ENCODE data around the gene CMC2. TPM values are rescaled to one million over a fixed set of nuclear protein-coding genes. Genes with fewer than 3 reads are reported as not detected.

The CMC2 gene
- total and polyA plus RNA-seq, 9 of the 15 experiments (the other 6 are each of a cell fraction or from before 2014, with no cell fraction given) = 122 to 501 (median 172) TPM

DNA sequence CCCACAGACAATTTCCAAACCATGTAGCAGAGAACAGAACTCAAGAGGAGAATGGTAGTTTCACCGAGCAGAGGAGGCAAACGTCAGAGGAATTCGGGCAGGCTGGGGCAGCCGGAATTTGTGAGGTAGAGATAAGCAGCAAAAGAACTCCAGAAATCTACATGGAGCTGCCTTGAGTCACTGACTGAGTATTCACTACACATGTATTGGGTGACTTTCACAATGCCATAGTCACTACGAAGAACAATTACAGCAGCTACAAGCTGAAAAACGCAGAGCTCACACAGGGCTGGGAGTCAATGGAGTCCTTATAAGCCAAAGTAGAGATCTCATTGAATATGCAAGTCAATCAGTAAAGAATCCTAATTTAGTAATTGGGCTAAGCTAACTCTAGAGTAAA lies 13.4 kb downstream of the CMC2 start (continued):
- TF ChIP-seq, protein P1, sequence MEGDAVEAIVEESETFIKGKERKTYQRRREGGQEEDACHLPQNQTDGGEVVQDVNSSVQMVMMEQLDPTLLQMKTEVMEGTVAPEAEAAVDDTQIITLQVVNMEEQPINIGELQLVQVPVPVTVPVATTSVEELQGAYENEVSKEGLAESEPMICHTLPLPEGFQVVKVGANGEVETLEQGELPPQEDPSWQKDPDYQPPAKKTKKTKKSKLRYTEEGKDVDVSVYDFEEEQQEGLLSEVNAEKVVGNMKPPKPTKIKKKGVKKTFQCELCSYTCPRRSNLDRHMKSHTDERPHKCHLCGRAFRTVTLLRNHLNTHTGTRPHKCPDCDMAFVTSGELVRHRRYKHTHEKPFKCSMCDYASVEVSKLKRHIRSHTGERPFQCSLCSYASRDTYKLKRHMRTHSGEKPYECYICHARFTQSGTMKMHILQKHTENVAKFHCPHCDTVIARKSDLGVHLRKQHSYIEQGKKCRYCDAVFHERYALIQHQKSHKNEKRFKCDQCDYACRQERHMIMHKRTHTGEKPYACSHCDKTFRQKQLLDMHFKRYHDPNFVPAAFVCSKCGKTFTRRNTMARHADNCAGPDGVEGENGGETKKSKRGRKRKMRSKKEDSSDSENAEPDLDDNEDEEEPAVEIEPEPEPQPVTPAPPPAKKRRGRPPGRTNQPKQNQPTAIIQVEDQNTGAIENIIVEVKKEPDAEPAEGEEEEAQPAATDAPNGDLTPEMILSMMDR (IDR thresholded peaks at IDR 0.05 in 2 of 3, conservative IDR thresholded peaks at IDR 0.05 in 1 of 3; ENCODE audit: insufficient read depth in 2 of 3, low read depth in 1 of 3, low read length in 3 of 3) = no peak
- TF ChIP-seq ZBTB8A (IDR thresholded peaks at IDR 0.05; ENCODE audit: partially characterized antibody) (no peak), ZNF584 (CRISPR knock-in tag; IDR thresholded peaks at IDR 0.05; ENCODE audit: low read depth) (no peak), ERF (CRISPR knock-in tag; IDR thresholded peaks at IDR 0.05) (no peak), TBP (optimal IDR thresholded peaks at IDR 0.05; ENCODE audit: low read depth, low read length) (no peak), NR2F6 (CRISPR knock-in tag; IDR thresholded peaks at IDR 0.05) (no peak), MCM5 (IDR thresholded peaks at IDR 0.05; ENCODE audit: low read depth) (no peak), CSDE1 (IDR thresholded peaks at IDR 0.05) (no peak), SMC3 (conservative IDR thresholded peaks at IDR 0.05; ENCODE audit: insufficient read depth, low read depth, low read length) (no peak), ADNP (tag; IDR thresholded peaks at IDR 0.05) (no peak), ZNF274 (IDR thresholded peaks at IDR 0.05; ENCODE audit: borderline replicate concordance, low read depth, low read length) (no peak), RAD21 (CRISPR knock-in tag; conservative IDR thresholded peaks at IDR 0.05 in 1 of 2, IDR thresholded peaks at IDR 0.05 in 1 of 2) (no peak), ZNF384 (IDR thresholded peaks at IDR 0.05; ENCODE audit: low read depth, low read length) (no peak), SMAD2 (IDR thresholded peaks at IDR 0.05; ENCODE audit: low read depth, low read length) (no peak)
- TF ChIP-seq, protein P2, sequence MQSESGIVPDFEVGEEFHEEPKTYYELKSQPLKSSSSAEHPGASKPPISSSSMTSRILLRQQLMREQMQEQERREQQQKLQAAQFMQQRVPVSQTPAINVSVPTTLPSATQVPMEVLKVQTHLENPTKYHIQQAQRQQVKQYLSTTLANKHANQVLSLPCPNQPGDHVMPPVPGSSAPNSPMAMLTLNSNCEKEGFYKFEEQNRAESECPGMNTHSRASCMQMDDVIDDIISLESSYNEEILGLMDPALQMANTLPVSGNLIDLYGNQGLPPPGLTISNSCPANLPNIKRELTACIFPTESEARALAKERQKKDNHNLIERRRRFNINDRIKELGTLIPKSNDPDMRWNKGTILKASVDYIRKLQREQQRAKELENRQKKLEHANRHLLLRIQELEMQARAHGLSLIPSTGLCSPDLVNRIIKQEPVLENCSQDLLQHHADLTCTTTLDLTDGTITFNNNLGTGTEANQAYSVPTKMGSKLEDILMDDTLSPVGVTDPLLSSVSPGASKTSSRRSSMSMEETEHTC (IDR thresholded peaks at IDR 0.05) = no peak
- TF ChIP-seq, protein P3, sequence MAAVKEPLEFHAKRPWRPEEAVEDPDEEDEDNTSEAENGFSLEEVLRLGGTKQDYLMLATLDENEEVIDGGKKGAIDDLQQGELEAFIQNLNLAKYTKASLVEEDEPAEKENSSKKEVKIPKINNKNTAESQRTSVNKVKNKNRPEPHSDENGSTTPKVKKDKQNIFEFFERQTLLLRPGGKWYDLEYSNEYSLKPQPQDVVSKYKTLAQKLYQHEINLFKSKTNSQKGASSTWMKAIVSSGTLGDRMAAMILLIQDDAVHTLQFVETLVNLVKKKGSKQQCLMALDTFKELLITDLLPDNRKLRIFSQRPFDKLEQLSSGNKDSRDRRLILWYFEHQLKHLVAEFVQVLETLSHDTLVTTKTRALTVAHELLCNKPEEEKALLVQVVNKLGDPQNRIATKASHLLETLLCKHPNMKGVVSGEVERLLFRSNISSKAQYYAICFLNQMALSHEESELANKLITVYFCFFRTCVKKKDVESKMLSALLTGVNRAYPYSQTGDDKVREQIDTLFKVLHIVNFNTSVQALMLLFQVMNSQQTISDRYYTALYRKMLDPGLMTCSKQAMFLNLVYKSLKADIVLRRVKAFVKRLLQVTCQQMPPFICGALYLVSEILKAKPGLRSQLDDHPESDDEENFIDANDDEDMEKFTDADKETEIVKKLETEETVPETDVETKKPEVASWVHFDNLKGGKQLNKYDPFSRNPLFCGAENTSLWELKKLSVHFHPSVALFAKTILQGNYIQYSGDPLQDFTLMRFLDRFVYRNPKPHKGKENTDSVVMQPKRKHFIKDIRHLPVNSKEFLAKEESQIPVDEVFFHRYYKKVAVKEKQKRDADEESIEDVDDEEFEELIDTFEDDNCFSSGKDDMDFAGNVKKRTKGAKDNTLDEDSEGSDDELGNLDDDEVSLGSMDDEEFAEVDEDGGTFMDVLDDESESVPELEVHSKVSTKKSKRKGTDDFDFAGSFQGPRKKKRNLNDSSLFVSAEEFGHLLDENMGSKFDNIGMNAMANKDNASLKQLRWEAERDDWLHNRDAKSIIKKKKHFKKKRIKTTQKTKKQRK (IDR thresholded peaks at IDR 0.05; ENCODE audit: borderline replicate concordance, low read depth, low read length) = no peak
- TF ChIP-seq, protein P4, sequence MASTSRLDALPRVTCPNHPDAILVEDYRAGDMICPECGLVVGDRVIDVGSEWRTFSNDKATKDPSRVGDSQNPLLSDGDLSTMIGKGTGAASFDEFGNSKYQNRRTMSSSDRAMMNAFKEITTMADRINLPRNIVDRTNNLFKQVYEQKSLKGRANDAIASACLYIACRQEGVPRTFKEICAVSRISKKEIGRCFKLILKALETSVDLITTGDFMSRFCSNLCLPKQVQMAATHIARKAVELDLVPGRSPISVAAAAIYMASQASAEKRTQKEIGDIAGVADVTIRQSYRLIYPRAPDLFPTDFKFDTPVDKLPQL (IDR thresholded peaks at IDR 0.05; ENCODE audit: extremely low read depth, insufficient read length) = no peak
